Ammon's horn (tissue), 1 donor: ENCODE results near the gene RBPJ.

Source experiments
- DNase-seq: peaks from one replicate; pipeline ENCODE4 v3.0.0-alpha.2; 2016; ENCODE audit warnings: low spot score

The RBPJ gene

GRCh38 chr4:26420438-26420837 is 99.6 kb downstream of the RBPJ start:
- DNase-seq = no peak

GRCh38 chr4:26420913-26421312 is 100.1 kb downstream of the RBPJ start:
- DNase-seq = no peak

- DNase-seq = peak; percentile 23
These were observed 103.3 kb downstream of the RBPJ start for GRCh38 chr4:26424153-26424552.

GRCh38 chr4:26424838-26425237 is 104.0 kb downstream of the RBPJ start:
- DNase-seq = no peak

- no peak for DNase-seq
These were observed 105.1 kb downstream of the RBPJ start for GRCh38 chr4:26425953-26426352.

GRCh38 chr4:26426892-26427291 is 106.1 kb downstream of the RBPJ start:
- DNase-seq = no peak

DNA sequence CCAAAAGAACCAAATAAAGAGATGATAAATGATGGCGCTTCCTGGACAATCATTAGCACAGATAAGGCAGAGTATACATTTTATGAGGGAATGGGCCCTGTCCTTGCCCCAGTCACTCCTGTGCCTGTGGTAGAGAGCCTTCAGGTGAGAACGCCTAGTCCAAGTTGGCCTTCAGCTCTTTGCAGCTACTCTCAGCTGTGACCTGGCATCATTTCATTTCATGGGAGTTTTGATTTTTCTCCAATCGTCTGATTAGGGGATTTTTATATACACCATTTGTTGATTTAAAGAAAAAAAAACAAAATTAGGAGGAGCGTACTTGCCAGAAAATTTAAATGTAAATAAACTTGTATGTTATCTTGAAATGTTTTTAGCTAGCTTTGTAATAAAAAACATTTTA is 109.1 kb downstream of the RBPJ start:
- DNase-seq = no peak

- DNase-seq = no peak
These were observed 110.8 kb downstream of the RBPJ start for GRCh38 chr4:26431461-26432180.

DNA sequence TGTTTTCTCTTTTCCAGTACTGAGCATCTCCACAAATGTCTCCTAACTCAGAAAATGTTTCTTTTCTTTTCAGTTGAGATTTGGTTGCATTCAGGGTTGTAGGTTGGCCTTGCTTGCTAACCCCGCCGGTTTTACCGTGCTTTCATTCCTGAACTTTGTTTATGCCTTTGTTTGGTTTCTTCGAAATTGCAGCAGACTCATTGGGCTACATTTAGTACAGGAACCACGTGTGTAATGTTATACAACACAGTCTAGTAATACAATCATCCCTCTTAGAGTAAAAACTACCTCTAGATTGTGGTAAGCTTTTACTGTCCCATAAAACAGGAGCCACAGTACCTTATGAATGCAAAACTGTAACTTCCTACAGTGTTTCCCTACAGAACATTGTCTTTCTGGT is 111.6 kb downstream of the RBPJ start:
- no peak for DNase-seq

GRCh38 chr4:26433556-26433955 is 112.7 kb downstream of the RBPJ start:
- DNase-seq = no peak

DNA sequence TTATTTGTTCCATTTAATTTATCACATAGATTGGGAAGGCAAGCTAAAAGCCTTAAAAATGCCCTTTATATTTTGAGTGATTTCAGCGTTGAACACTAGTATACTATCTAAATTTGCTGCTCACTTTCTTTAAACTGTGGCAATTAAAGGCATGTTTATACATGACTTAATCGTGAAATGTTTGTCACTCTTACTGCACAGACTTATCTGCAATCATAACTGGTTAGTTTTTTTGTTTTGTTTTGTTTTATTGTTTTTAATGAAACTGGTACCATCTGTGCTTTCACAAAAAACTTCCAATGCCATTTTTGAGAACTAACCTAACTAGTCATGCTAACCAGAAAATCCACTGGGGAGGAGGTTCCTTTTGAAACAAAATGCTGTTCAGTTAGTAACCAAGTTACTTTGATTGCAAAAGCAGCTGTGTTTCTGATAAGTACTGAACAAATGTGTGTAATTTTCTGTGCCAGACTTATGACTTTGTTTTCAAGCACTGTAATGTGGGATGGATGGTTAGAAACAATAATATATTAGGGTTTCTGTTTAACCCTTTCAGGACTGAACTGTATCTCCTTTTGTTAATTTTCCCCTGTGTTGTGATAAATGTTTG is 113.3 kb downstream of the RBPJ start:
- no peak for DNase-seq

- DNase-seq = no peak
These were observed 120.3 kb downstream of the RBPJ start for GRCh38 chr4:26441102-26441501.

GRCh38 chr4:26441771-26442170 is 121.0 kb downstream of the RBPJ start:
- no peak for DNase-seq

GRCh38 chr4:26447378-26447777 is 126.6 kb downstream of the RBPJ start:
- DNase-seq = no peak

GRCh38 chr4:26450418-26450817 is 129.6 kb downstream of the RBPJ start:
- DNase-seq = no peak

- no peak for DNase-seq
These were observed 130.8 kb downstream of the RBPJ start for GRCh38 chr4:26451597-26451996.

GRCh38 chr4:26452565-26453531 is 132.0 kb downstream of the RBPJ start:
- no peak for DNase-seq

DNA sequence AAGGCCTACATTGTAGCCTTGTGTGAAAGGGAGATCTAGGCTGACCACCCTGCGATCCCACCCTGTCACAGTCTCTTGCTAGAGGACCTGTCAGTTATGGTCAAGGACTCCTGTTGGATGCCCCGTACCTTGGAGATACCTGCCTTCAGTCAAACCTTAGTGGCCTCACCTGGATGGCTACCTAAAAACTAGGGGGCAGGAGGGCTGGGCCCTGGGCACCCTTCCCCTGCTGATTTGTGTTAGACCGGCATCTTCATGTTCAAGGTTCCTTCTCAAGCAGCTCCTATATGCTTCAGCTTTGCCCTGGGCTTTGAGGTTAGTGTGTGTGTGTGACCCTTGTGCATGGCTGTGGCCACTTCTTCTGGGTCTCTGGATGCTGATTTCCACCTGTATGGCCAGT is 134.1 kb downstream of the RBPJ start:
- no peak for DNase-seq

- DNase-seq = no peak
These were observed 134.8 kb downstream of the RBPJ start for GRCh38 chr4:26455571-26455970.

GRCh38 chr4:26457412-26457811 is 136.6 kb downstream of the RBPJ start:
- no peak for DNase-seq

GRCh38 chr4:26458157-26458561 is 137.3 kb downstream of the RBPJ start:
- peak; percentile 38 for DNase-seq

- peak; percentile 59 for DNase-seq
These were observed 138.4 kb downstream of the RBPJ start for GRCh38 chr4:26459054-26459755.
